Neutrophil (primary cell): ENCODE measurements around the gene WNT3A.

Experiments used
- H3K27ac ChIP-seq: fragments of 200-600 bp; sonication (generic); 2 replicates; pipeline ENCODE4 v1.5.1; 2016; ENCODE audit warnings: mild to moderate bottlenecking, moderate library complexity
- H3K27me3 ChIP-seq: fragments of 200-600 bp; sonication (generic); 2 replicates; pipeline ENCODE4 v1.6.0; 2016; ENCODE audit warnings: mild to moderate bottlenecking
- H3K36me3 ChIP-seq: fragments of 200-600 bp; sonication (generic); 2 replicates; pipeline ENCODE4 v1.5.1; 2017
- H3K4me1 ChIP-seq, 2 experiments: fragments of 200-600 bp in 1 of 2; sonication (generic) in 1 of 2; 1 replicate in 1 of 2; 2 replicates in 1 of 2; pipeline versions ENCODE4 v1.5.1 to v1.6.1; 2013 to 2016; ENCODE audit warnings: low read depth in 1 of 2, low read length in 1 of 2, mild to moderate bottlenecking in 1 of 2, moderate library complexity in 1 of 2; ENCODE audit not compliant: control insufficient read depth in 1 of 2, insufficient read depth in 1 of 2
- H3K4me3 ChIP-seq, 2 experiments: fragments of 200-600 bp in 1 of 2; sonication (generic) in 1 of 2; 1 replicate in 1 of 2; 2 replicates in 1 of 2; pipeline ENCODE4 v1.5.1; 2013 to 2016; ENCODE audit warnings: low read depth in 1 of 2, low read length in 1 of 2, mild to moderate bottlenecking in 1 of 2, moderate library complexity in 1 of 2
- H3K9me3 ChIP-seq: fragments of 200-600 bp; sonication (generic); 2 replicates; pipeline ENCODE4 v1.5.1; 2016
- TF ChIP-seq, protein P1 (sequence below): fragments of 200-600 bp; sonication (generic); IDR thresholded peaks from 2 replicates; pipeline ENCODE4 v1.5.1; 2016; ENCODE audit warnings: antibody characterized with exemption

Gene WNT3A

DNA sequence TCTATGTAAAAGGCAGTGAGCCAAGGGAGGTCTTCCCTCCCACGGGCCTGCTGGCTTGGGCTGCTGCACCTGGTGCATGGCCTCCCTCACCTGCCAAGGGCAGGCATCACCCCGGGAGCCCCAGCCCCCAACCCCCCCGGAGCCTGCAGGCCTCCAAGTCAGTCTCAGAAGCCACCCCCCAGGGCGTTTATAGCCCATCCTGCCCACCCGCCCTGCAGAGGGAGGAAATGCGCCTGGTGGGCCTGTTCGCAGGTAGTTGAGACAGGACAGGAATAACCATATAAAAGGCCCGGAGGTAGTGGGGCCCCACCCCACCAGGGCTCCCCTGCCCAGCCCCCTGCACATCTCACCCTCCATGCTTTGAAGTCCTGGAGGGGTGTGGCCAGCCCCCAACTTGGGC lies 57.5 kb downstream of the WNT3A start:
- H3K36me3 ChIP-seq: no peaks in the 10 kb centered on the region
- H3K9me3 ChIP-seq: no peaks in the 10 kb centered on the region
- H3K4me1 ChIP-seq: peaks cover 14 to 16% of the 10 kb centered on the region in 2 experiments
- no peak overlapping the region for H3K27ac ChIP-seq
- H3K27me3 ChIP-seq: peaks cover 91% of the 10 kb centered on the region
- TF ChIP-seq, protein P1, sequence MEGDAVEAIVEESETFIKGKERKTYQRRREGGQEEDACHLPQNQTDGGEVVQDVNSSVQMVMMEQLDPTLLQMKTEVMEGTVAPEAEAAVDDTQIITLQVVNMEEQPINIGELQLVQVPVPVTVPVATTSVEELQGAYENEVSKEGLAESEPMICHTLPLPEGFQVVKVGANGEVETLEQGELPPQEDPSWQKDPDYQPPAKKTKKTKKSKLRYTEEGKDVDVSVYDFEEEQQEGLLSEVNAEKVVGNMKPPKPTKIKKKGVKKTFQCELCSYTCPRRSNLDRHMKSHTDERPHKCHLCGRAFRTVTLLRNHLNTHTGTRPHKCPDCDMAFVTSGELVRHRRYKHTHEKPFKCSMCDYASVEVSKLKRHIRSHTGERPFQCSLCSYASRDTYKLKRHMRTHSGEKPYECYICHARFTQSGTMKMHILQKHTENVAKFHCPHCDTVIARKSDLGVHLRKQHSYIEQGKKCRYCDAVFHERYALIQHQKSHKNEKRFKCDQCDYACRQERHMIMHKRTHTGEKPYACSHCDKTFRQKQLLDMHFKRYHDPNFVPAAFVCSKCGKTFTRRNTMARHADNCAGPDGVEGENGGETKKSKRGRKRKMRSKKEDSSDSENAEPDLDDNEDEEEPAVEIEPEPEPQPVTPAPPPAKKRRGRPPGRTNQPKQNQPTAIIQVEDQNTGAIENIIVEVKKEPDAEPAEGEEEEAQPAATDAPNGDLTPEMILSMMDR: no peak
- H3K4me3 ChIP-seq: no peak overlapping the region

DNA sequence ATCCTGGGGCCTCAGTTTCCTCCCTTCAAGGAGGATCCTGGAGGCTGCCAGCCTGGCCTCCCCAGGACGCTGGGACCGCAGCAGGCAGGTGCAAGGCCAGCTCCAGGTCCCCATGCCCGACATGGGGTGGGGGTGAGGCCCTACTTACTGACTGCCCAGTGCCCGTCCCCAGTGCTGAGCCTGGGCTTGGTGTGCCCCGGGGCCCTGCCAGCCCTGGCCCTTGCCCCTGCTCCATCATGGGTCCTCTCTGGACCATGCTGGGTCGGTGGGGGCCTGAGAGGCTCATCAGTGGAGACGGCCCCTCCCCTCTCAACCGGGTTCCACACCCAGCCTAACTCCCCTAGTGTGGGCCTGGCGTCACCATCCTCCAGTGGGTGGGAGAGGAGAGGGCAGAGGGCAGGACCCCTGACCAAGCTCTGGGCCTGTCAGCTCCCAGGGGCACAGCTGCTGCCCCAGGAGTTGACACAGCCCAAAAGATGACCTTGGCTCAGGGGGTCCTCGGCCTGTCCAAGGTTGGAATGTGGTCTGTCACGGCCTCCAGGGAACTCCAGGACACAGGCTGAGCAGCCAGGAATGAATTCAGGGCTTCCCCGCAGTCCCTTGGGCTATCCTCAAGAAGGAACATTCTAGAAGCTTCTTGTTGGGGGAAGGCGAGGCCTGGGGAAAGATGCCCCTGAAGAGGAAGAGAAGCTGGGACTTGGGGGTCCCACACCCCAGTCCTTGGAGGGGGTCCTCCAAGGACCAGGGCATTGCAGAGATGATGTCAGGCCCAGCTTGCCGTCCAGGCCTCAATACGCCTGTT lies 58.1 kb downstream of the WNT3A start:
- Histone ChIP-seq H3K27me3 (peaks cover 89% of the 10 kb centered on the region), H3K9me3 (no peaks in the 10 kb centered on the region), H3K4me1 (peaks cover 8 to 10% of the 10 kb centered on the region in 2 experiments), H3K36me3 (no peaks in the 10 kb centered on the region), H3K4me3 (no peak overlapping the region), H3K27ac (no peak overlapping the region)
- TF ChIP-seq, protein P1: no peak

DNA sequence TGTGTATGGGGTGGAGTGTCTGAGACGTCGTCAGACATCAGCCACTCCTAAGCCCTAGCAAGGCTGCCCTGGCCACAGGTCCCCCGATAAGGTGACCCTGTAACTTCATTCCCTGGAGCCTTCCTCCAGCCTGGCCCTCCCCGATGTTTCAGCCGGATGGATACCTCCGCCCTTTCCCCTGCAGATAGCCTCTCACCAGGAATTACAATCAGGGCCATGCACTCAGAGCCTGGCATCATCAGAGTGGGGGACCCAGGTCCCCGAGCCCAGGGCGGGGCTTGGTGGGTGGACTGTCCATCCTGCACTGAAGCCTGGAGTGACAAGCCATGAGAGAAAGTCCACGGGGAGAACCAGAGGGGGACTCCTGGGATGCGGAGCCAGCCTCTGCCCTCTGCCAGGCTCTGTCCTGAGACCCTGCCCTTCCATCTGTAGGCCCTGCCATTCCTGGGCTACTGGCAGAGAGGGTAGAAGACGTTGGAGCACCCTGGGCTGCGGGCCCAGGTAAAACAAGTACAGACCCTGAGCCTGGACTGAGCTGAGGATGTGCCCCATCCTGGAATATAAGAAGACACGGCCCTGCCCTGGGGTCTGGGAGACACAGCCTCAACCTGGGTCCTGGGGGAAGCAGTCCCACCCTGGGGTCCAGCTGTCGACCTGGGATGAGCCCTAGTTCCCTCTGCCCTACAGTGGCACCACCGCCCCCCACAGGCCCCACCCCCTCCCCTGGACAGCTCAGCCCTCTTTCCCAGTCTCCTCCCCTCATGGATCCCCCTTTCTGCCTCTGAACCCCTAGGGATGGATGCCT lies 58.9 kb downstream of the WNT3A start:
- peaks cover 88% of the 10 kb centered on the region for H3K27me3 ChIP-seq

DNA sequence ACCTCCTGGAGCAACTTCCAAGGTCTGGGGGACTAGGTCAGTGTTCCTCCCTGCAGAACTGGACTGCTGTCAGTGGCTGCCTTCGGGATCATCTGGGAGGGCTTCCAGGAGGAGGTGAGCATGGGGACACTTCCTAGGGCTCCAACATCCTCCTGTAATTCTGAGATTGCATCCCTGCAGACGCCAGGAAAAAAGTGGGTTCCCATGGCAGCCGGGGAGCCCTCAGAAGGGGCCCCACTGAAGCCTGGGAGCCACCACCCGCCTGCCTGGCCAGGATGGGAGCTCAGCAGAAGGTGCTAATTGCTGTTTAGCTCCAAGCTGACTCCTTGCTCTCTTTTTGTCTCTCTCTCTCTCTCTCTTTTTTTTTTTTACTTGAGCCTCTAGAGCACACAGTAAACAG lies 59.6 kb downstream of the WNT3A start:
- H3K27me3 ChIP-seq: peaks cover 88% of the 10 kb centered on the region
- H3K27ac ChIP-seq: no peak overlapping the region
- no peak overlapping the region for H3K4me3 ChIP-seq
- TF ChIP-seq, protein P1: no peak
- H3K36me3 ChIP-seq: no peaks in the 10 kb centered on the region
- no peaks in the 10 kb centered on the region for H3K9me3 ChIP-seq
- no peaks in the 10 kb centered on the region for H3K4me1 ChIP-seq

More for the DNA sequence above, 58.9 kb downstream of the WNT3A start:
- H3K9me3 ChIP-seq: no peaks in the 10 kb centered on the region
- no peaks in the 10 kb centered on the region for H3K36me3 ChIP-seq
- H3K4me1 ChIP-seq: peaks cover 1 to 2% of the 10 kb centered on the region in 2 experiments
- TF ChIP-seq, protein P1: no peak
- H3K27ac ChIP-seq: no peak overlapping the region
- no peak overlapping the region for H3K4me3 ChIP-seq

DNA sequence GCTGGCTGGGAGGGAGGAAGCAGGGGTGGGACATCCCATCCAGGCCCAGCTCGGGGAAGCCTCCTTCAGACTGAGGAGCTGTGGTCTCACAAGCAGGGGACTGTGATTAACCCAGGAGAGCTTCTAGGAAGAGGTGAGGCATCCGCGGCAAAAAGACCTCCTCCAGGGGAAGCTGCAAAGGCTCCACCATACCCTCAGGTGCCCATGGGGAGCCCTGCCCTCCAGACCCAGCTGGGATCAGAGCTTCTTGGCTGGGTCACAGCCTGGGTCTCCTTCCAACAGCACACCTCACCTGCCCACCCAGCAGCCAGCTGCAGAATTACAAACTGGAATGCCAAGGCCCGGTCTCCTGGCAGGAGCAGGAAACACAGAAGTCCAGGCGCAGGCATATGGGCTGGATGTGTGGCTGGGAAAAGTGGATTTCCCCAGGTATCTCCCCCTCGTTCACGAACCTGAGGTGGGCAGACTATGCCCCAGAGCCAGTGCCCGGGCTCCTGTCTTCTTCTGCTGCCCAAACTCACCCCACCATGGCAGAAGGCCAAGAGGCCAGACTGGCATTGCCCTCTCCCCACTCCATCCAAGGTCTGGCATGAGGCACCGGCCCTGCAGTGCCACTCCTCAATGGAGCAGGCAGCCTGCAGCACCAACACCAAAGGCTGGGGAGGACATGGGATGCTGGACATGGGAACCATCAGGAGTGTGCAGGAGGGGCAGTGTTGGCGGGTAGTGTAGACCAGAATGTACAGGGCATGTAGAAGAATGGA lies 60.3 kb downstream of the WNT3A start:
- peaks cover 88% of the 10 kb centered on the region for H3K27me3 ChIP-seq
- H3K4me3 ChIP-seq: no peak overlapping the region
- TF ChIP-seq, protein P1: no peak
- no peaks in the 10 kb centered on the region for H3K4me1 ChIP-seq
- no peaks in the 10 kb centered on the region for H3K9me3 ChIP-seq
- H3K36me3 ChIP-seq: no peaks in the 10 kb centered on the region
- no peak overlapping the region for H3K27ac ChIP-seq
